GM15510 (cell line): ENCODE measurements around the gene RBM8A.
A peak's percentile ranks its signal among the peaks of the same experiment; 100 is the strongest.

Experiments used
- POLR2A ChIP-seq: IDR thresholded peaks from 3 replicates; pipeline ENCODE4 v1.6.1; 2011; ENCODE audit warnings: borderline replicate concordance; ENCODE audit not compliant: insufficient read length; ENCODE audit errors: extremely low read depth

RBM8A gene

GRCh38 chr1:145937436-145937835 is 10.2 kb upstream of the RBM8A start:
- TF ChIP-seq POLR2A, result no peak

- no peak for TF ChIP-seq POLR2A
Measured at GRCh38 chr1:145936247-145936646, 9.0 kb upstream of the RBM8A start.

GRCh38 chr1:145935708-145936107 is 8.4 kb upstream of the RBM8A start:
- TF ChIP-seq POLR2A, result no peak

- no peak for TF ChIP-seq POLR2A
Measured at GRCh38 chr1:145927916-145928643, 796 bp upstream of the RBM8A start.

- no peak for TF ChIP-seq POLR2A
Measured at GRCh38 chr1:145926686-145927062, 610 bp downstream of the RBM8A start.

GRCh38 chr1:145922266-145922665 is 5.0 kb downstream of the RBM8A start:
- no peak for TF ChIP-seq POLR2A

GRCh38 chr1:145918992-145919939 is 8.0 kb downstream of the RBM8A start:
- TF ChIP-seq POLR2A, result peak; percentile 47

GRCh38 chr1:145918144-145918991 is 8.9 kb downstream of the RBM8A start, which contains the start of gene PEX11B:
Gene PEX11B, minus strand, starts transcription at chr1:145918717. Its CDS starts 29 bp downstream, at chr1:145918688.
- peak; percentile 78 for TF ChIP-seq POLR2A

- no peak for TF ChIP-seq POLR2A
Measured at GRCh38 chr1:145917595-145917994, 9.7 kb downstream of the RBM8A start.

GRCh38 chr1:145916745-145917144 is 10.5 kb downstream of the RBM8A start:
- TF ChIP-seq POLR2A, result no peak

GRCh38 chr1:145912128-145912641 is 15.1 kb downstream of the RBM8A start:
- TF ChIP-seq POLR2A, result no peak

GRCh38 chr1:145908653-145909052 is 18.6 kb downstream of the RBM8A start:
- no peak for TF ChIP-seq POLR2A

- TF ChIP-seq POLR2A, result no peak
Measured at GRCh38 chr1:145906954-145907753, 20.1 kb downstream of the RBM8A start.

GRCh38 chr1:145901312-145902021 is 25.8 kb downstream of the RBM8A start:
- TF ChIP-seq POLR2A, result no peak

- no peak for TF ChIP-seq POLR2A
Measured at GRCh38 chr1:145898756-145899155, 28.5 kb downstream of the RBM8A start.
